Measurements from ENCODE around the gene FOXL3.

FOXL3 gene

GRCh38 chr7:262251-262572 lies 27.8 kb upstream of the FOXL3 start:
- no peak for TF ChIP-seq TAF1 (IDR thresholded peaks at IDR 0.05; ENCODE audit: borderline replicate concordance, insufficient read depth, low read length)
- TF ChIP-seq POLR2AphosphoS5 (IDR thresholded peaks at IDR 0.05; ENCODE audit: low read depth, low read length) = no peak

- TF ChIP-seq POLR2AphosphoS5 (IDR thresholded peaks at IDR 0.05; ENCODE audit: low read depth, low read length) = no peak
- no peak for TF ChIP-seq TAF1 (IDR thresholded peaks at IDR 0.05; ENCODE audit: borderline replicate concordance, insufficient read depth, low read length)
- TF ChIP-seq REST (IDR thresholded peaks at IDR 0.05; ENCODE audit: insufficient read depth in 1 of 2, low read depth in 2 of 2, low read length in 2 of 2) = no peak
- no peak for TF ChIP-seq FOXP2 (optimal IDR thresholded peaks at IDR 0.05; ENCODE audit: borderline replicate concordance, extremely low read depth, extremely low read length, insufficient read depth)
- TF ChIP-seq SIN3A (IDR thresholded peaks at IDR 0.05; ENCODE audit: borderline replicate concordance, insufficient read depth, low read length) = no peak
Measured at GRCh38 chr7:264541-265191, 25.3 kb upstream of the FOXL3 start.

- no peak for TF ChIP-seq SIN3A (IDR thresholded peaks at IDR 0.05; ENCODE audit: borderline replicate concordance, insufficient read depth, low read length)
- no peak for TF ChIP-seq TAF1 (IDR thresholded peaks at IDR 0.05; ENCODE audit: borderline replicate concordance, insufficient read depth, low read length)
- TF ChIP-seq FOXP2 (optimal IDR thresholded peaks at IDR 0.05; ENCODE audit: borderline replicate concordance, extremely low read depth, extremely low read length, insufficient read depth) = no peak
- TF ChIP-seq POLR2AphosphoS5 (IDR thresholded peaks at IDR 0.05; ENCODE audit: low read depth, low read length) = no peak
- no peak for TF ChIP-seq REST (IDR thresholded peaks at IDR 0.05; ENCODE audit: insufficient read depth in 1 of 2, low read depth in 2 of 2, low read length in 2 of 2)
Measured at GRCh38 chr7:265192-265997, 24.6 kb upstream of the FOXL3 start.

GRCh38 chr7:265998-266850 lies 23.7 kb upstream of the FOXL3 start:
- TF ChIP-seq REST (IDR thresholded peaks at IDR 0.05; ENCODE audit: insufficient read depth in 1 of 2, low read depth in 2 of 2, low read length in 2 of 2) = no peak
- TF ChIP-seq TAF1 (IDR thresholded peaks at IDR 0.05; ENCODE audit: borderline replicate concordance, insufficient read depth, low read length) = no peak
- TF ChIP-seq FOXP2 (optimal IDR thresholded peaks at IDR 0.05; ENCODE audit: borderline replicate concordance, extremely low read depth, extremely low read length, insufficient read depth) = no peak
- no peak for TF ChIP-seq SIN3A (IDR thresholded peaks at IDR 0.05; ENCODE audit: borderline replicate concordance, insufficient read depth, low read length)
